Vagina (tissue), 2 donors: ENCODE measurements around the gene CORO2B.

Source experiments
- CTCF ChIP-seq, 3 experiments: fragments of 450-650 bp in 2 of 3; fragments of 200-600 bp in 1 of 3; sonication (generic) in 1 of 3; IDR thresholded peaks; one replicate each; pipeline ENCODE4 v1.5.1; 2017 to 2019; ENCODE audit warnings: antibody characterized with exemption in 3 of 3, mild to moderate bottlenecking in 2 of 3, moderate library complexity in 2 of 3
- POLR2A ChIP-seq, 2 donors: fragments of 450-650 bp; IDR thresholded peaks; one replicate each; pipeline ENCODE4 v1.6.1; 2017; ENCODE audit warnings: antibody characterized with exemption in 2 of 2, mild to moderate bottlenecking in 2 of 2, moderate library complexity in 2 of 2
- POLR2AphosphoS5 ChIP-seq, 2 donors: sonication (generic); formaldehyde crosslinking; IDR thresholded peaks; one replicate each; pipeline ENCODE4 v1.9.0; 2017; ENCODE audit warnings: antibody characterized with exemption in 2 of 2, mild to moderate bottlenecking in 2 of 2, low read depth in 1 of 2; ENCODE audit not compliant: insufficient read depth in 1 of 2

DNA sequence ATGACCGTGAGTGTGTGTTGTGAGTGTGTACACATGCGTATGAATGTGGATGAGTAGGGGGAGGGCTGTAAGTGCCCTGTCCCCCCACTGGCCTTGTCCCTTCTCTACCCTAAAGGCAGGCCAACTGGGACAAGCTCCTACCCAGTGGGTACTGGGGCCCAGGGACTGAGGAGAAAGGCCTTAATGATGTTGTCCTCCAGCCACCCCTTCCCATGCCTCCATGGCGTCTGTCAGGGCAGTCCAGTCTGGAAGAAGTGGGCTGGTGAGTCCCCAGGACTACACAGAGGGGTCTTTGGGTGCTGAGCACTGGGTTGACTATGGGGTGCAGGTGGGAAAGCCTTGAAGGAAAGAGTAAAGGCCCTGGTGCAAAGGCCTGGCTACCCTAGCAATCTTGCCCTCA, 16.9 kb upstream of the CORO2B start:
- no peak for TF ChIP-seq CTCF (IDR thresholded peaks at IDR 0.05)
- TF ChIP-seq POLR2A (IDR thresholded peaks at IDR 0.05), result no peak
- TF ChIP-seq POLR2AphosphoS5 (IDR thresholded peaks at IDR 0.05; ENCODE audit: insufficient read depth in 1 of 2, low read depth in 1 of 2), result no peak
